ENCODE results near the gene MBNL2. TPM values are rescaled to one million over a fixed set of nuclear protein-coding genes. Genes with fewer than 3 reads are reported as not detected.

MBNL2 gene
- total RNA-seq, 3 donors from 2014 or later: 68.5 to 131 (median 120) TPM

DNA sequence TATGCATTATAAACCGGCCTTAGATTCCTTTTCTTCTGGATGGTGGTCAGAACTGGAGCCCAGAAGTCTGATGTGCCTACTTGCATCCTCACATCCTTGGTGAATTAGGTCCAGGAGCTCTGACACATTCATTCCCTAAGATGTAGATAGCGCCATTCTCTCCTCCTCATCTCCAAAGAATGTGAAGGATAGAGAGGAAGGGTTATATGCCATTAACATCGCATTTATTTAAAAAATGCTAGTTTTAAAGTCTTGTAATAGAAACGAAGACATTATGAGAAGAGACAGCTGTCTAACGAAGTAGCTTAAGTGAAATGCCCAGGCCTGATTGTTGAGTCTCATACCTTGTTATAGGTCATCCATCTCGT is 9.7 kb downstream of the MBNL2 start:
- H3K4me3 ChIP-seq: no peak overlapping the region
- no peak for DNase-seq (ENCODE audit: low spot score in 2 of 2)
- H3K36me3 ChIP-seq: no peaks in the 10 kb centered on the region
- H3K4me1 ChIP-seq: peaks cover 4 to 23% of the 10 kb centered on the region in 2 donors
- no peaks in the 10 kb centered on the region for H3K27me3 ChIP-seq
- TF ChIP-seq POLR2AphosphoS5 (IDR thresholded peaks at IDR 0.05) (no peak), POLR2A (IDR thresholded peaks at IDR 0.05) (no peak), CTCF (IDR thresholded peaks at IDR 0.05) (no peak)
- intact Hi-C loops (cut with DNase I; ENCODE audit: low total_unique reads): no loop called here
- no peaks in the 10 kb centered on the region for H3K9me3 ChIP-seq
- peak overlapping the region in 1 of 2 donors; percentile 3 for H3K27ac ChIP-seq

DNA sequence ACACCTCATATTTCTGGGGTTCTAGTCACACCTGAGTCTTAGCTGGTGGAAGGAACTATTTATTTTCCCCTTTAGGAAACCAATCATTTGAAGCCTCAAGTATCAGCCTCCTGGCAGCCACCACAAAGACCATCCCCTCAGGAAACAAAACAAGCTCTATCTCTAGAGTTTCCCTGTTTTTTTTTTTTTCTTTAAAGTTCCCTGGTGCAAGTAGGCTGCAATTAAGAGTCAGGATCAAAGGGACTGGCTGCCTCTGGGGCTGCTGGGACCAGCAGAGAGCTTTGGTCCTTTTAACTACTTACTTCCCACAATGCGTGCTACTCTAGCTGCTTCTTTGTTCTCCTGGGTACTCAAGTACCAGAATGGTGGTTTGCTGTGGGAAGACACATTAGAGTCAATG is 11.4 kb downstream of the MBNL2 start:
- H3K36me3 ChIP-seq: no peaks in the 10 kb centered on the region
- no peaks in the 10 kb centered on the region for H3K9me3 ChIP-seq
- no peak for DNase-seq (ENCODE audit: low spot score in 2 of 2)
- no peak overlapping the region for H3K4me3 ChIP-seq
- H3K4me1 ChIP-seq: peaks cover 4 to 15% of the 10 kb centered on the region in 2 donors
- H3K27me3 ChIP-seq: no peaks in the 10 kb centered on the region
- peak overlapping the region; percentile 43 to 71 for H3K27ac ChIP-seq
- TF ChIP-seq POLR2A (IDR thresholded peaks at IDR 0.05): no peak
- TF ChIP-seq CTCF (IDR thresholded peaks at IDR 0.05): no peak
- TF ChIP-seq POLR2AphosphoS5 (IDR thresholded peaks at IDR 0.05): no peak
- intact Hi-C loops (cut with DNase I; ENCODE audit: low total_unique reads): no loop called here

DNA sequence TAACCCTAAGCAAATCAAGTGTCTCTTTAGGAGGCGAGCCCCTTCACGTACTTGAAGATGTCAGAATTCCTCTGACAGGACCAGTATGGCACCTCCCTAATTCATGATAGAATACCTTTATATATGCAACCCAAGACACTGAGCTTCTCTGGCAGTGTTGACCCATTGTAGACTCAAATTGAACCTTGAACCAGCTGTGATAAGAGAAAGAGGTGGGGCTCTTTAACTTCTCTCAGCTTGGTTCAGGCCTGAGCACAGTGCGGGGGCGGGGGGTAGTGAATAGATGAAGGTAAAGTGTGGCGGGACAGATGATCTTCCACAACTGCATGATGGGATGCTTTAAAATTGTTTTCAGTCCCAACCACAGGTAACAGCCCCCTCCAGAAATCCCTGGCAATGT is 12.1 kb downstream of the MBNL2 start:
- no peak for DNase-seq (ENCODE audit: low spot score in 2 of 2)
- no peak overlapping the region for H3K4me3 ChIP-seq
- TF ChIP-seq POLR2AphosphoS5 (IDR thresholded peaks at IDR 0.05): no peak
- TF ChIP-seq CTCF (IDR thresholded peaks at IDR 0.05): no peak
- TF ChIP-seq POLR2A (IDR thresholded peaks at IDR 0.05): no peak
- H3K9me3 ChIP-seq: no peaks in the 10 kb centered on the region
- H3K27ac ChIP-seq: peak overlapping the region; percentile 50 to 71
- H3K36me3 ChIP-seq: no peaks in the 10 kb centered on the region
- intact Hi-C loops (cut with DNase I; ENCODE audit: low total_unique reads): no loop called here
- peaks cover 0 to 17% of the 10 kb centered on the region in 2 donors for H3K4me1 ChIP-seq
- H3K27me3 ChIP-seq: no peaks in the 10 kb centered on the region

GRCh38 chr13:97234742-97235141 is 12.6 kb downstream of the MBNL2 start:
- Histone ChIP-seq H3K9me3 (no peaks in the 10 kb centered on the region), H3K27me3 (no peaks in the 10 kb centered on the region), H3K27ac (peak overlapping the region; percentile 50 to 71), H3K36me3 (no peaks in the 10 kb centered on the region), H3K4me3 (peak overlapping the region in 1 of 3 donors; percentile 22), H3K4me1 (peaks cover 0 to 22% of the 10 kb centered on the region in 2 donors)
- no peak for DNase-seq (ENCODE audit: low spot score in 2 of 2)
- intact Hi-C loops (cut with DNase I; ENCODE audit: low total_unique reads): no loop called here
- TF ChIP-seq POLR2AphosphoS5 (IDR thresholded peaks at IDR 0.05) (no peak), POLR2A (IDR thresholded peaks at IDR 0.05) (no peak), CTCF (IDR thresholded peaks at IDR 0.05) (no peak)

- H3K9me3 ChIP-seq: no peaks in the 10 kb centered on the region
- H3K4me1 ChIP-seq: peaks cover 7 to 26% of the 10 kb centered on the region in 2 donors
- H3K27me3 ChIP-seq: no peaks in the 10 kb centered on the region
- intact Hi-C loops (cut with DNase I; ENCODE audit: low total_unique reads): no loop called here
- peak overlapping the region; percentile 50 to 71 for H3K27ac ChIP-seq
- no peak for TF ChIP-seq POLR2A (IDR thresholded peaks at IDR 0.05)
- TF ChIP-seq CTCF (IDR thresholded peaks at IDR 0.05): no peak
- no peak for TF ChIP-seq POLR2AphosphoS5 (IDR thresholded peaks at IDR 0.05)
- peak overlapping the region; percentile 10 to 36 (median 34) for H3K4me3 ChIP-seq
- H3K36me3 ChIP-seq: no peaks in the 10 kb centered on the region
- no peak for DNase-seq (ENCODE audit: low spot score in 2 of 2)
These were observed 13.6 kb downstream of the MBNL2 start for GRCh38 chr13:97235549-97236231.

All from breast epithelium (tissue), 4 donors.